Measurements from ENCODE around the gene SLC7A8.

The SLC7A8 gene

GRCh38 chr14:23130871-23131270 lies 52.6 kb downstream of the SLC7A8 start:
- DNase-seq (ENCODE audit: low read depth in 2 of 2): no peak

- no peak for DNase-seq (ENCODE audit: low read depth in 2 of 2)
Measured at GRCh38 chr14:23129759-23130316, 53.6 kb downstream of the SLC7A8 start.

DNA sequence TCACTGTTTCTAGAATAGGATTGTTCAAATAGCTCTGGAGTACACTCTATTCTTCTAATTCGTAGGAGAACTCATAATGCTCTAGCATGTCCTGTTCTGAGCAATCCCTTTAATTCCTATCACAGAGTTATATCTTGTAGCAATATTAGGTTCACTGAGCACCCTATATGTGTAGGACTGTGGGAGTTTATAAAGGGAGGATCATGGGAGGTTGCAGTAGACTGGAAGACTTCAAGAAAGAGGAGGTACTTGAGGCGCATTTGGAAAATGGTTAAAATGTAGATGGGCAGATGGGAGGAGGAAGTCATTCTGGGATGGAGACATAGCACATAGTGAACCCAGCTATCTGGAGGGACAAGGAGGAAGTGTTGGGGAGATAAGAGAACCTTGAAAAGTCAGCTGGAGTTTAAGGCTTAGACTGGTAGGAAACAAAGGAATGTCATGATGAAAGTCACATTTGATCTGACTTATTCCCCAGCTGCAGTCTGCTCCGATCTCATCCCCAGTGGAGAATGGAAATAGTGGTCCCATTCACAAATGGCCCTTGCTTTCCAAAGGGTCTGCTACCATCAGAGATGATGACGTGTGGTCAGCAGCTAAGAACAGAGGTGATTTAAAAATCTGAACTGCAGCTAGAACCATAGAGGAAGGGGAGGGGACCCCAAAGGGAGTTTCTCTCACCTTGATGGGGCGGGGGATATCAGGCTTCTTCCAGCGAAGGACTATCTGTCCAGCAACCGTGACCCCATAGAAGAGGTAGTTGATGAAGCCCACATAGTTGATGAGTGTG lies 54.3 kb downstream of the SLC7A8 start:
- DNase-seq (ENCODE audit: low read depth in 2 of 2): no peak

GRCh38 chr14:23127861-23128260 lies 55.6 kb downstream of the SLC7A8 start:
- DNase-seq (ENCODE audit: low read depth in 2 of 2): no peak

GRCh38 chr14:23126548-23127278 lies 56.7 kb downstream of the SLC7A8 start:
- no peak for DNase-seq (ENCODE audit: low read depth in 2 of 2)

DNA sequence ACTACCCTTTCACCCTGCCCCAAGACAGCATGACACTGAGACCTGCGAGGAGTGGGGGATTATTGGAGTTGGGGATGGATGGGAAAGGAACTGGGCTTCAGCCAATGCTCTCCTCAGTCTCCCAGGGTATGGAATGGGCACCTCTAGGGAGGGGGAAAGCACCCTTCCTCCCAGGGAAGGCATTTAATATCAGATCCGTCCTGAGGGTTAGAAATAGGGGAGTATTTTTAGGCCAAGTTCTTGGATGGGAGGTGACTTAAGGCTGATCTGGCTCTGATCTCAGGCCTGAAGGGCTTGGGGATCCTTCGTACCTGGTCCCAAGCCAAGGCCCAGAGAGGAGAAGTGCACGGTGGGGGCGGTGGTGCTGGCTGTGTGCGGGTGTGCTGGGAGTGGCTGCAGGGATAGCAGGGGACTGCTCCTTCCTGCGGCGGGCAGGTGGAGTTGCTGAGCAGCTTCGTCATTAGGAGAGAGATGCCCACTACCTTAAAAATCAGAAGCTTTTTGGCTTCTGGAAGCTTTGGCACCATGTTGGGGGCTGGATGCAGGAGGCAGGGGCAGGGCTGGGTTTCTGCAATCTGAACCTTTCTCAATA lies 57.4 kb downstream of the SLC7A8 start:
- no peak for DNase-seq (ENCODE audit: low read depth in 2 of 2)

GRCh38 chr14:23125011-23125410 lies 58.4 kb downstream of the SLC7A8 start:
- no peak for DNase-seq (ENCODE audit: low read depth in 2 of 2)

DNA sequence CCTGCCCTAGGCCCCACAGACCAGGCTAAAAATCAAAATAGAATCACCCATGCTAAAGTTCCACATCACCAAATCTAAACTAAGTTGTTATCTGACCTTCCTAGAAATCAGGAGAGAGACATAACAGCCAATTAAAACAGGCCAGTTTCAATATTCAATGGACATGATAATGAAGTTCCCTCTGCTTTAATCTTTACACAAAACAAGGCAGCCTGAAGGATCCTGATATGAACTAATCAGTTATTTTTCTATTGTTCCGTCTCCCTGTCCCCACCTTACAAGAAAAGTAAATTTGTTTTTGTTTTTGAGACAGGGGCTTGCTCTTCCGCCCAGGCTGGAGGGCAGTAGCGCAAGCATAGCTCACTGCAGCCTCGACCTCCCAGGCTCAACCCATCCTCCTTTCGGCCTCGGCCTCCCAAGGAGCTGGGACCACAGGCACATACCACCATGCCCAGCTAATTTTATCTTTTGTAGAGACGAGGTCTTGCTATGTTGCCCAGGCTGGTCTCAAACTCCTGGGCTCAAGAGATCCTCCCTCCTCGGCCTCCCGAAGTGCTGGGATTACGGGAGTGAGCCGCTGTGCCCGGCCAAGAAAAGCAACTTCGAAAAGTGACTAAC lies 59.0 kb downstream of the SLC7A8 start:
- DNase-seq (ENCODE audit: low read depth in 2 of 2): no peak

DNA sequence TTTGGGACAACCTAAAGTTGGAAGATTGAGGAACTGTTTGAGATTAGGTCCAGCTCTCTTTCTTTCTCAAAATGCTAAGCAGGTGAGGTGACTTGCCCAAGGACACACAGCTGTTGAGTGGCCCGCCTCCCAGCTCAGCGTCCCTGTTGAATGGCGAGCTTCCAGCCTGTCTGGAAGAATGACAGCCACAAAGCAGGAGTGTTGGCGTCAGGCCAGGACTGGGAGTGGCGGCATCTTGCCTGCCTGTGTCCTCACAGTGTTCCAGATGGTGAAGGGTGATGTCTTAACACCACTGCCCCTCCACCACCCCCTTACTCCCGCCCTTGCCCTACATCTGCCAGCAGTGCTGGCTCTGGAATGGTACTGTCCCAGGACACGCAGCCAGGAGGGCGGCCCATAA lies 60.0 kb downstream of the SLC7A8 start:
- no peak for DNase-seq (ENCODE audit: low read depth in 2 of 2)

DNA sequence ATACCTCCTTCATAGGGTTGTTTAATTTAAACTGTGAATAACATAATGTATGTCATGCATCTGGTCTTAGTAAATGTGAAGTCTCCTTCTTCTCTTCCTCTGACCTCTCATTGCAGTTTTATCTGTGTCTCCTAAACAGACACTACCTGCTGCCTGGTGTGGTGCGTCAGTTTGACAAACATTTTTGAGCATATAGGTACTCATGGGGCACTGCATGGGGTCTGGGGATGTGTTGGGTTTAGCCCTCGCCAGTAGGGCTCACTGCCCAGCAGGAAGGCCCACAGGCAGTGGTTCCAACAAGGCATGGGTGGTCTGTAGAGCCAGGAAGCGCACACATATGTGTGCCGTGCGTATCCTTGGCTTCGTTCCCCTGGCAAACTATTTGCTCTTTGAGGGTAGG lies 61.4 kb downstream of the SLC7A8 start:
- no peak for DNase-seq (ENCODE audit: low read depth in 2 of 2)

DNA sequence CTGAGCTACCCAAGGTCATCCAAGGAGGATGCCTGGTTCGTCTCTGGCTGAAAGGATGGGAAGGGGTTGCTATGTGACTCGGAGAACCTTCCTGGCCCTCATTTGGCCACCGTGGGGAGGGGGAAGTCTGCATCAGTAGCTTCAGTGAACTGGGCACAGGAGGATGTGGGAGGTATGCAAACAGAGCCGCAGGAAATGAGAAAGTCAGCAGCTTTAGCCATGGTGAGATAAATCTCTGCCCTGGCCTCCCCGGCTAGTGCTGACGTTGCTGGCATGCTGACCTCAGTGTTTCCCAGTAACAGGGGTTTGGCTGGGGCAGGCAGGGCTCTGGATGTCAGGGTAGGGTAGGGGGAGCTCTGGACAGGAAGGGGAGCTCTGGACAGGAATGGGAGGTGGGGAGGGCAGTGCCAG lies 62.1 kb downstream of the SLC7A8 start:
- no peak for DNase-seq (ENCODE audit: low read depth in 2 of 2)

GRCh38 chr14:23120541-23121251 lies 62.8 kb downstream of the SLC7A8 start:
- DNase-seq (ENCODE audit: low read depth in 2 of 2): peak; percentile 78 to 79

DNA sequence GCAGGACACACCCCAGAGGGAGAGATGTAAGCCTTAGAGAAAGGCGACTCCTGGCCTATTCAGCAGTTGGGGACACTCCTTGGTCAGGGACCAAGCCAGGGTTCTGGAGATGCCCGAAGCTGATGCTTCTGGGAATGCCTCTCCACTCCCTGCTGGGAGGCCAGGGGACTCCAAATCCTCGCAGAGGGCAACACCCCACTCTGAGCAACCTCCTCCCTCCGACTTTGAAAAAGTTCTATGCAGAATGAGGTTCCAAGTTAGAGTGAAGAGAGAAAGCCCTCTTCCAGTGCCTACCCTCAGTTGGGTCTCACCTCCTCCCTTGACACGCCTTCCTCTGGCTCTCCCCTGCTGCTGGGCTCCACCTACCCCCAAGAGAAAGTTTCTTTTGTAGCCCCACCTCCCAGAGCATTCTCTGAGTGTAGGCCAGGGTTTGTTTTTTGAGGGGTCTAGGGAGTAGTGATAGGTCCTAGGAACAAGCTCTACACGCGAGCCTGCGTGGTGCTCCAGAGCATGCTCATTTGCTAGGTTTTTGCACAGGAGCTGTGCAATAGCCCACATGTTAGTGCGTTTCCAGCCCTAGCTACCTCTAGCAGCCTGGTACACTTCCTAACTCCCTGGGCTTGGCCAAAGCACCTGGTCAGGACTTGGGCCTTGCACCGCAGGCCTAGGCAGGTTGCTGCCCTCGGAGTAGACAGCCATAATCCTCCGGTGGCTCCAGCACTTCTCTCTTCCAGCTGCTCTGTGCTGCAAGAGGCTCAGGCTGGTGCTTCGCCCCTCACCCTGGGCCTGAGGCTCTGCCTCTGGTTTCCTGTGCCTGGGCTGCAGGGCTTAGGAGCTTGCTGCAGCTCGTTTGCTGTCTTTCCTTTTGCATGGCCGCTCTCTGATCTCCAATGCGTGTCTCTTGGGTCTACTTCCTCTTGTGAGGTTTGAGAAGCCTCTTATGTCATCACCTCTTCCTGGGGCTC lies 63.8 kb downstream of the SLC7A8 start:
- DNase-seq (ENCODE audit: low read depth in 2 of 2): no peak

DNA sequence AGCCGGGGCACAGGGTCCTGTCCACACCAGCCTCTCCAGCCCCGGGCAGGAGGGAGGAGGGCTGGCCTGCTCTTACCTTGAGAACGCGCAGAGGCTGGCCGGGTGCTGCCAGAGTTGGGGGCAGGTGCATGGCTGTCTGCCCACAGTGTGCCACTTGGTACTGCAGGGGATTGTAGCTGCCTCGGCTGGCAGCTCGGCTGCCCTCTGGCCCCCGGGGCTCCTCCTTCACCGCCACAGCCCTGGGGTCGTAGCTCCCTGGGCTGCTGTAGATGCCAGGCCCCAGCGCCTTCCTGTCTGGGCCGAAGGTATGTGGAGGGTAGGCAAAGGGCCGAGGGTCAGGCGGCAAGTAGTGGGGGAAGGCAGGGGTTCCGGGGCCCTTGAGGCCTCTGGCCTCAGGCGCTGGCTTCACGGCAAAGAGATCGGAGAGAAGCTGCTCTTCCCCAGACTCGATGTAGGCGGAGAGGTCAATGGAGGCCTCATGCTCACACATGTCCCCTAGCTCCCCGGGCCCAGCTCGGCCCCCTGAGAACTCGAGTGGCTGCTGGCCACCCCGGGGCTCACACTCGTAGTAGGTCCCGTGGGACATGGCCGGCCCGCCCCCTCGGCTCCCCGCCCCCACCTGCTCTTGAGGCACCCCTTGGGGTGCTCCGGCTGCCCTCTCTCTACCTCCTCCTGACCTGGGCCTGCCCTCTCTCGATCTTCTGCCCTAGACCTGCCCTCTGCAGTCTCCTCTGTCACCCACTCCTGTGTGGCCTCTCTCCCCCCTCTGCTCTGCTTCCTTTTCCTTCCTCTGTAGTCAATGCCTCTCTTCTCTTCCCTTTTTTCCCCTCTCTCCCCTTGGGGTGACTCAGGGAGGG lies 64.7 kb downstream of the SLC7A8 start, which contains the start of gene CEBPE:
CEBPE (minus strand) TSS at position 750 of the 857 bp plus-strand sequence; CDS start at position 586, 164 bp downstream.
- no peak for DNase-seq (ENCODE audit: low read depth in 2 of 2)

- DNase-seq (ENCODE audit: low read depth in 2 of 2): no peak
Measured at GRCh38 chr14:23117371-23118020, 66.0 kb downstream of the SLC7A8 start.

GRCh38 chr14:23115918-23116317 lies 67.5 kb downstream of the SLC7A8 start:
- DNase-seq (ENCODE audit: low read depth in 2 of 2): no peak

DNA sequence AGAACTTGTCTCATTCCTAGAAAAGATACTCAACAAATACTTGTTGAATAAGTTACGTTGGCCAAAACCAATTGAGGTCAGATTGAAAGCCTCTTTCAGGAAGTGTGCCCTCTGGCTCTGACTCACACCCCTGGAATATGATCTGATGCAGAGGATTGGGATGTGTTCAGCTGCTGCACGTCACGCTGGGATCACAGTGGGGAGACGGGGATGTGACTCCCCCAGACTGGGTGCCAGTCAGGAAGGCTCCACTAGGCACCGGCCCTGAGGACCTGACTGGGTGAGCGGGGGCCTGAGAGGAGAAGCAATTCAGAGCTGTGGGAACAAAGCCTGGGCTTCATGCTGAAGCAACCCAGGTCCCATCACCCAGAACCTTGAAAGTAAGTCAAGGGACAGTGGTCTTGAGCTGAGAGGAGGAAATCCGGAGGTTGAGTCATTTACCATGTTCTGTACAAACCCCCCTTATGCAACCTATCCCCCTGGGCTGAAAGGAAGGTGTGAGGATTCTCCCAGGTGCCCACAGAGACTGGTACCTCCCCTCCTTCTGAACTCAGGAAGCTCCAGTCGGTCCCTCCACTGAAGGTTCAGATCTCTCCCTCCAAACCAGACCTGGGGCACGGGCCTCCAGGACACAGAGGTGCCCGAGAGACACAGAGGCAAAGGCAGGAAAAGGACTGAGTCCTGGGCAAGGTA lies 68.3 kb downstream of the SLC7A8 start:
- no peak for DNase-seq (ENCODE audit: low read depth in 2 of 2)

DNA sequence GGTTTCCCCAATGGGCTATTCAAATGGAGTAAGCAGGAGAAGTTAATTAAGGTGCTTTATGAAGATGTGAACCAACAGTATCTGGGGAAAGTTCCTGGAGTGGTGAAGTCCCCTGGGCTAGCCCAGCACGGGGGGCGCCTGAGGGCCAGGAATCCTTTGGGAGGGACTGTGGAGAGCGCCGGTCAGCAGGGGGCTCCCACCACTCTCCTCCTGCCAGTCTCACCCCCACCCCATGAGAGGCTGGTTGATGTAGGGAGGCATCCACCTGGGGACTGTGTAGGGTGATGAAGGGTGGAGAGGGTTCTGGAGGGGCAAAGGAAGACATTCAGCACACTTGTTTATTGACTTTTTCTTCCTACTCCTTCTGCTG lies 68.8 kb downstream of the SLC7A8 start:
- no peak for DNase-seq (ENCODE audit: low read depth in 2 of 2)
